Aorta (tissue), 5 donors: Measurements from ENCODE around the gene COX8A. TPM values are rescaled to one million over a fixed set of nuclear protein-coding genes. Genes with fewer than 3 reads are reported as not detected.

Source experiments
- ATAC-seq: fragments of 200-7000 bp; cut with Tn5 transposase; one replicate; pipeline ENCODE4 v1.9.1; 2022; ENCODE audit warnings: moderate library complexity; ENCODE audit not compliant: low FRiP score
- DNase-seq, 2 donors: peaks; one replicate each; pipeline ENCODE4 v3.0.0-alpha.2; 2020
- H3K27ac ChIP-seq, 2 donors: one replicate each; pipeline ENCODE4 v1.5.1; 2013; ENCODE audit warnings: low read length in 2 of 2, mild to moderate bottlenecking in 2 of 2, moderate library complexity in 2 of 2, control low read depth in 1 of 2, inconsistent platforms in 1 of 2, low read depth in 1 of 2
- H3K27me3 ChIP-seq, 2 donors: one replicate each; pipeline ENCODE4 v1.6.1; 2013; ENCODE audit warnings: control low read depth in 1 of 2, low read length in 1 of 2, mild to moderate bottlenecking in 1 of 2, moderate library complexity in 1 of 2; ENCODE audit not compliant: insufficient read depth in 2 of 2, control insufficient read depth in 1 of 2
- H3K36me3 ChIP-seq, 2 donors: one replicate each; pipeline ENCODE4 v1.6.1; 2013; ENCODE audit warnings: control low read depth in 1 of 2, low read length in 1 of 2, mild to moderate bottlenecking in 1 of 2; ENCODE audit not compliant: insufficient read depth in 2 of 2, control insufficient read depth in 1 of 2
- H3K4me1 ChIP-seq, 2 donors: one replicate each; pipeline ENCODE4 v1.6.1; 2013; ENCODE audit warnings: low read length in 2 of 2, control low read depth in 1 of 2, mild to moderate bottlenecking in 1 of 2, moderate library complexity in 1 of 2; ENCODE audit not compliant: insufficient read depth in 2 of 2, control insufficient read depth in 1 of 2
- H3K4me3 ChIP-seq, 2 donors: one replicate each; pipeline ENCODE4 v1.5.1; 2013; ENCODE audit warnings: low read length in 2 of 2, control low read depth in 1 of 2, mild to moderate bottlenecking in 1 of 2
- H3K9me3 ChIP-seq: one replicate; pipeline ENCODE4 v1.6.1; 2013; ENCODE audit warnings: mild to moderate bottlenecking, low read length; ENCODE audit not compliant: control insufficient read depth
- WGBS, 2 donors: extraction: QIAGEN DNeasy Blood & Tissue Kit; methylation state at CpG; one replicate each; pipeline ENCODE4 v1.1.7; 2013; 5-methylcytosine and 5-hydroxymethylcytosine counted together
- intact Hi-C, 2 donors: fragments of 100-400 bp; cut with DNase I; formaldehyde crosslinking; loops; one replicate each; pipeline versions ENCODE4 v1.14.2 to v1.15.0; 2022
- polyA plus RNA-seq, 2 donors: library from polyadenylated mRNA; stranded (reverse); fragments of 200-250 nt; gene quantifications; one replicate each; pipeline ENCODE4 v1.2.3, GENCODE V29; 2013
- total RNA-seq, 2 donors: library from RNA; stranded (reverse); fragmentation: NEBNext Ultra II Directional; extraction: Animal tissue kit (Norgen Biotek cat#: 25700); gene quantifications; one replicate each; pipeline ENCODE4 v1.2.1, GENCODE V29; 2021
- donor health status: healthy with polysubstance abuse.
- donor health status: Bipolar disorder and iron deficiency.
- donor health status: DM: no; HTN: no; CAD: no.
- donor health status: DM: no; HTN: no; CAD: no.
- donor health status: DM: yes; HTN: yes; CAD: no.

The COX8A gene
- total and polyA plus RNA-seq, 4 donors = 135 to 669 (median 337) TPM

- 76 to 80% methylated on average over 11 of the region's 11 CpGs for WGBS, 2 donors
- no peak overlapping the region for H3K27ac ChIP-seq
- H3K4me1 ChIP-seq = no peaks in the 10 kb centered on the region
- ATAC-seq = no peak
- intact Hi-C loops = no loop called here
- H3K27me3 ChIP-seq = no peaks in the 10 kb centered on the region
- H3K4me3 ChIP-seq = no peak overlapping the region
- H3K36me3 ChIP-seq = no peaks in the 10 kb centered on the region
- H3K9me3 ChIP-seq = no peaks in the 10 kb centered on the region
- DNase-seq = no peak
Measured at GRCh38 chr11:63997801-63998337, 23.4 kb downstream of the COX8A start.

DNA sequence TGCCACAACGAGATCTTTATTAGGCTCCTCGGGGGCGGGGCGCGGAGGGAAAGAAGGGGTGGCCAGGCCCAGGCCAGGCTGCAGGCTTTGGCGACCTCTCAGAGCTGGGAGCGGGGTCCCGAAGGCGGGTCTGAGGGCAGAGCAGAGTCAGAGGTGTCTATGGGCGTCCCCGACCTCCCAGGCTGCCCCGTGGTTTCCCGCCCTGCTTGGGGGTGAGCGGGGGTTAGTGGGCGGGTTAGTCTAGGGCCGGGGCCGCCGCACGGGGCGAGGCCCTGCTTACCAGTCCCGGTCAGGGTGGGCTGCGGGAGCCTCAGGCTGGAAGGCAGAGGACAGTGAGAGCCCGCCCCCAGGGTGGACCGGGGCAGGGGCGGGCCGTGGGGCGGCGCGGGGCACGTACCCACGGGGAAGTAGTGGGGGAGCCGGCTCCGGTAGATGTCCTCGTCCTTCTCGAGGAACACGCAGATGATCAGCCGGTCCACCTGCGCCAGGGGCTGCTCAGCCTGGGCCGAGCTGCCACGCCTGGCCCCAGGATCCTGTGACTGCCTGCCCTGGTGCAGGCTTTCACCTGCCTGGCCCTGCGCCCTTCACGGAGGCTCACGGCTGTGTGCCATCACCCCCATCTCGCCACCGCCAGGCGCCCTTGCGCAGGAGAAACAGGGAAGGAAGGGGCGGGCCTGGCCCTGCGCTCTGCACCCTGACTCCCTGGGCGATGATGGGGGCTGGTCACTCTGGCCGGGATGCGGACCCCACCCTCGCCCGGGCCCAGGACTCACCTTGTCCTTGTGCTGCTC lies 24.3 kb downstream of the COX8A start:
- H3K27me3 ChIP-seq = no peaks in the 10 kb centered on the region
- no peak overlapping the region for H3K27ac ChIP-seq
- WGBS, 2 donors = 86 to 87% methylated on average over 38 to 54 of the region's 54 CpGs
- no peak for DNase-seq
- intact Hi-C loops = no loop called here
- H3K4me1 ChIP-seq = no peaks in the 10 kb centered on the region
- H3K9me3 ChIP-seq = no peaks in the 10 kb centered on the region
- no peak overlapping the region for H3K4me3 ChIP-seq
- no peaks in the 10 kb centered on the region for H3K36me3 ChIP-seq
- no peak for ATAC-seq

- Histone ChIP-seq H3K4me3 (no peak overlapping the region), H3K27ac (no peak overlapping the region), H3K36me3 (no peaks in the 10 kb centered on the region), H3K4me1 (no peaks in the 10 kb centered on the region), H3K9me3 (no peaks in the 10 kb centered on the region), H3K27me3 (no peaks in the 10 kb centered on the region)
- WGBS, 2 donors = 12 to 18% methylated on average over 49 to 59 of the region's 59 CpGs
- intact Hi-C loops = loop anchor here (2.0 kb wide), 1 partner anchor 149 kb away; no protein-coding TSS in a partner anchor
- DNase-seq = peak; percentile 74 to 88
- peak; percentile 42 for ATAC-seq
Measured at GRCh38 chr11:63999349-64000025, 25.1 kb downstream of the COX8A start.

GRCh38 chr11:64000026-64000739 lies 25.8 kb downstream of the COX8A start:
- ATAC-seq (peak; percentile 90), DNase-seq (peak; percentile 78 to 91)
- intact Hi-C loops = loop anchor here (2.0 kb wide), 1 partner anchor 149 kb away; no protein-coding TSS in a partner anchor
- H3K4me3 ChIP-seq = no peak overlapping the region
- H3K36me3 ChIP-seq = no peaks in the 10 kb centered on the region
- H3K4me1 ChIP-seq = no peaks in the 10 kb centered on the region
- H3K9me3 ChIP-seq = no peaks in the 10 kb centered on the region
- 2 to 3% methylated on average over 42 to 67 of the region's 67 CpGs for WGBS, 2 donors
- no peak overlapping the region for H3K27ac ChIP-seq
- H3K27me3 ChIP-seq = no peaks in the 10 kb centered on the region

DNA sequence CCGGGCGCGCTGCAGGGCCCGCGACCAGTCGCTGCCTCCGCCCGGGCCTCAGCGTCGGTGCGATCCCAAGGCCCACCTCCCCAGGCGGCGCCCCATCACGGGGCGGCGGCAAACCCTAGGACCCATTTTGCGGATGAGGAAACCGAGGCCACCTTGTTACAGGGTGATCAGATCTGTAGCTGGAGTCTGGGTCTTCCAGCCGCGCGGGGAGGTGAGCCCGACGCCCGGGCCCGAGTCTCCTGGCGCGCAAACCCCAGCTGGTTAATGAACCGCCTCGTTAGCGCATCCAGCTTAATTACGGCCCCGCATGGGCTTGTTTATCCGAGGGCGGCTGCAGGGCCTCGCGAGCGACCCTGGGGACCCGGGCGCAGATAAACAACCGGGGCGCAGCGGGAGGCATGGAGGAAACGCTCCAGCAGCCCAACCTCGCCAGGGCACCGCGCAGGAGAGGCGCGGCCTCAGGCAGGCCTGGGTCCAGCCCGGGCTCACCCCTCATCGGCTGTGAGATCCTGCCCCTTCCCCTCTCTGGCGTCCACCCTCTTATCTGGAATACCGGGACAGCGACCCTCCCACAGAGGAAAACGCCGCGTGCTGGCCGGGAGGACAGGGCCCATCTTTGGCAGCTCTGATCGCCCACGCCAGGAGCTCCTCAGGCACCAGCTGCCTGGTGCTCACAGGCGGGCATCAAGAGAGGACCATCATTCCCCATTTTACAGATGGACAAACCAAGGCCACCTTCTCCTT lies 26.5 kb downstream of the COX8A start:
- H3K4me1 ChIP-seq = no peaks in the 10 kb centered on the region
- 22 to 24% methylated on average over 51 to 60 of the region's 60 CpGs for WGBS, 2 donors
- H3K36me3 ChIP-seq = no peaks in the 10 kb centered on the region
- intact Hi-C loops = loop anchor here (2.0 kb wide), 1 partner anchor 148 kb away; no protein-coding TSS in a partner anchor
- no peak for ATAC-seq
- H3K27me3 ChIP-seq = no peaks in the 10 kb centered on the region
- no peak overlapping the region for H3K4me3 ChIP-seq
- no peaks in the 10 kb centered on the region for H3K9me3 ChIP-seq
- no peak overlapping the region for H3K27ac ChIP-seq
- no peak for DNase-seq

DNA sequence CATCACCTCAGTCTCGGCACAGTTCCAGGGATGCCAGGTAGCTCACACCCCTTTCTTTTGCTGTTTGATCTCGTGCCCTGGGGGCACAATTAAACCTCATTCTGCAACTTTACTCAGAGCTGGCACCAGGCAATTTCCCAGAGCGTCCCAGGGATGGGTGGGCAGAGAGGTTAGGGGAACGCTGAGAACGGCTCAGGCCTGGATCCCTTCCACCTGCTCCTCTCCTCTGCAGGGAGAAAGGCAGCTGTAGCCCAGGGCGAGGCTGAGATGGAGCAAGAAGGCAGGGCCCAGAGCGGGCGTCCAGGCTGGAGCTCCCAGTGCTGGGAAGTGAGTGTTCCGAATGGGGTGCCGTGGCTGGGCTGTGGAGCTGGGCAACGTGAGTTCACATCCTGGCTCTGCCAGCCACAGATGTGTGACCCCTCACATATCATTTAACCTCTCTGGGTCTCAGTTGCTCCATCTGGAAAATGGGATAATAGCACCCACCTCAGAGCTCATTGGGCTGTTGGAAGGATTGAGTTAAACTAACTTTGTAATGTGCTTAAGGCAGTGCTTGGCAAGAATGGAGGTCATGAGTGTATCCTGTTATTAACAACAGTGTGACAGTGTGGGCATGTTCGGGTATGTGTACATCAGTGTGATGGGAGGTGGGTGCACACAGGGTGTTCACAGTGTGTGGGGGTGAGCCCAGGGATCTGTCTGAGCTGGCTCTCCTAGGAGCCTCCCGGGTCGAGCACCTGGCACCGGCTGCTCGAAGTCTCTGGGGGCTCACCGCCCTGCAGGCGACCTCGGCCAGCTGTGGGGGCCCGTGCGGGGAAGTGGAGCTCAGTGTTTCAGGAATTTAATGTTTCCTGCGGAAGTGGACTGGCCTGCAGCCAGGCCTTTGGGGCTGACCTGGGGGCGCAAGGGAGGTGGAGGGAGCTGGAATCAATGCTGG lies 27.3 kb downstream of the COX8A start:
- H3K9me3 ChIP-seq = no peaks in the 10 kb centered on the region
- H3K27me3 ChIP-seq = no peaks in the 10 kb centered on the region
- 67 to 71% methylated on average over 23 of the region's 23 CpGs for WGBS, 2 donors
- no peak overlapping the region for H3K4me3 ChIP-seq
- H3K36me3 ChIP-seq = no peaks in the 10 kb centered on the region
- H3K27ac ChIP-seq = no peak overlapping the region
- ATAC-seq = no peak
- H3K4me1 ChIP-seq = no peaks in the 10 kb centered on the region
- intact Hi-C loops = loop anchor here (2.0 kb wide), 1 partner anchor 147 kb away; no protein-coding TSS in a partner anchor
- no peak for DNase-seq

GRCh38 chr11:64003807-64004589 lies 29.6 kb downstream of the COX8A start:
- H3K27ac ChIP-seq = no peak overlapping the region
- no peaks in the 10 kb centered on the region for H3K27me3 ChIP-seq
- ATAC-seq (no peak), DNase-seq (no peak)
- H3K4me1 ChIP-seq = no peaks in the 10 kb centered on the region
- no peaks in the 10 kb centered on the region for H3K36me3 ChIP-seq
- intact Hi-C loops = no loop called here
- H3K9me3 ChIP-seq = no peaks in the 10 kb centered on the region
- no peak overlapping the region for H3K4me3 ChIP-seq
- 85 to 87% methylated on average over 23 of the region's 23 CpGs for WGBS, 2 donors
